Cardiac fibroblast (primary cell): Measurements from ENCODE around the gene IMMP2L.
"Not testable (repeated sequence)": the region's sequence is repeated elsewhere in the genome, so short reads cannot be mapped to it uniquely, and the experiment has no call there.

Source experiments
- DNase-seq, 2 donors: peaks; one replicate each; pipeline versions ENCODE4 v3.0.0 to v3.0.0-alpha.2; 2010; ENCODE audit warnings: low read depth in 2 of 2
- H3K4me3 ChIP-seq, 2 donors: replicated peaks in 1 of 2; 1 replicate in 1 of 2; 2 replicates in 1 of 2; pipeline ENCODE4 v1.5.1; 2011; ENCODE audit warnings: low read depth in 2 of 2, low read length in 2 of 2, mild to moderate bottlenecking in 2 of 2, moderate library complexity in 1 of 2
- TF ChIP-seq, protein P1 (sequence below): IDR thresholded peaks from one replicate; pipeline ENCODE4 v1.5.1; 2011; ENCODE audit warnings: low read depth, mild to moderate bottlenecking, low read length, inconsistent platforms

The IMMP2L gene

DNA sequence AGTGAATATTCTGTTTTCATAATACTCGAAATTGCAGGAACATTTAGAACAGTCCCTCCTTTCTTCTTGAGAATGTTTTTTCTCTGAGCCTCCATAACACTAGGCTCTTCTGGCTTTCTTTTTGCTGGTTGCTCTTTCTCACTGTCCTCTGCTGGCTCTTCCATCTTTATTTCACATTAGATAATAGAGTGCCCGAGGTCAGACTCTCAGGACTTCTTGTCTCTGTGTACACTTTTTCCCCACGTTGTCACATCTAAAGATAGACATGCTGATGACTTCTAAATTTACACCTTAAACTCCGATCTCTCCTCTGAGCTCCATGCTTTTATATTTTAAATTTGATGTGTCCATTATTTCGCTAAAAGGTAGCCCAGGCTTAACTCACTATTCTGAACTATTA is 486.8 kb downstream of the IMMP2L start:
- no peak for DNase-seq
- TF ChIP-seq, protein P1, sequence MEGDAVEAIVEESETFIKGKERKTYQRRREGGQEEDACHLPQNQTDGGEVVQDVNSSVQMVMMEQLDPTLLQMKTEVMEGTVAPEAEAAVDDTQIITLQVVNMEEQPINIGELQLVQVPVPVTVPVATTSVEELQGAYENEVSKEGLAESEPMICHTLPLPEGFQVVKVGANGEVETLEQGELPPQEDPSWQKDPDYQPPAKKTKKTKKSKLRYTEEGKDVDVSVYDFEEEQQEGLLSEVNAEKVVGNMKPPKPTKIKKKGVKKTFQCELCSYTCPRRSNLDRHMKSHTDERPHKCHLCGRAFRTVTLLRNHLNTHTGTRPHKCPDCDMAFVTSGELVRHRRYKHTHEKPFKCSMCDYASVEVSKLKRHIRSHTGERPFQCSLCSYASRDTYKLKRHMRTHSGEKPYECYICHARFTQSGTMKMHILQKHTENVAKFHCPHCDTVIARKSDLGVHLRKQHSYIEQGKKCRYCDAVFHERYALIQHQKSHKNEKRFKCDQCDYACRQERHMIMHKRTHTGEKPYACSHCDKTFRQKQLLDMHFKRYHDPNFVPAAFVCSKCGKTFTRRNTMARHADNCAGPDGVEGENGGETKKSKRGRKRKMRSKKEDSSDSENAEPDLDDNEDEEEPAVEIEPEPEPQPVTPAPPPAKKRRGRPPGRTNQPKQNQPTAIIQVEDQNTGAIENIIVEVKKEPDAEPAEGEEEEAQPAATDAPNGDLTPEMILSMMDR, result no peak
- H3K4me3 ChIP-seq, result no peak overlapping the region

DNA sequence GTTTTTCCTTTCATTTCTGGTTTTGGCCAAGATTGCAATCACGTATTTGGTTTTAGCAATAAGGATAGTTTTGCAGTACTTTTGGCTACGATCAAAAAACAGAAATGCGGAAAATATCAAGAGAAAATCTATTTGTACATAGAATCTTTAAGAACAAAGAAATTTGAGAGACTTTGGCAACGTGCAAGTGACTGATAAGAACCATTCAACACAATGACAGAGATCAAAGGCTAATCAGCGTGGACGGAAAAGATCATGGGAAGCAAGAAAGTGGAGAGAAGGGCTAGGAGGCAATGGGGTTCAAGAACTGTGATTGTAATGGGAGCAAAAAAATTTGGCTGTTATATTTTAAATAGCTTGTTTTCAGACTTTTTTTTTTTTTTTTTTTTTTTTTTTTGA is 487.5 kb downstream of the IMMP2L start:
- no peak for DNase-seq
- TF ChIP-seq, protein P1, result no peak
- H3K4me3 ChIP-seq, result no peak overlapping the region

DNA sequence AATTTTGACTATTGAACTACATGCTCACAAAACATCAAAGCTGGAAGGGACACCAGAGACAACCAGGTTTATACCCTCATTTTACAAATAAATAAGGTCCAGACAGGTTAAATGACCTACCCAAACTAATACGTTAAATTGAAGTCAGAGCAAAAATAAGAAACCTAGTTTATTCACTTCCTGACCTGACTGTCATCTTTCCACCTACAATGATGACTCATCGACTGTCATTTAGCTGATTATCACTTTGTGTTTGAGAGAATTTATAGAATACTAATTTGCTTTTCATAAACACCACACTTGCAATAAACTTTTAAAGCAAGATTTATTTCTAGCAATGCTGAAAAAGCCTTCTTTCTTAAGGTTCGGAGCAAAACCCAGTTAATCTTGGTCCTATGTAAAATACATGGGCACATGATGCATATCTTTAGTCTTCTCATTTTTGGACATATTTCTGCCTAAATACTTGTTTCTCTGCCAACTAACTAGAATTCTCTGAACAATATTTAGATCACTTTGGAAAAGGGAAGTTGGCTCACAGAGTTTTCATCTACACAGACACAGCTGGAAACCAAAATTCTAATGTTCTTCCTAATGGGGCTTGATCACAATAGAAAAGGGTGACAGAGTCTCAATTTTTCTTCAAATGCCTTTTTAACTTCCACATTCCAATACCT is 488.1 kb downstream of the IMMP2L start:
- no peak overlapping the region for H3K4me3 ChIP-seq

DNA sequence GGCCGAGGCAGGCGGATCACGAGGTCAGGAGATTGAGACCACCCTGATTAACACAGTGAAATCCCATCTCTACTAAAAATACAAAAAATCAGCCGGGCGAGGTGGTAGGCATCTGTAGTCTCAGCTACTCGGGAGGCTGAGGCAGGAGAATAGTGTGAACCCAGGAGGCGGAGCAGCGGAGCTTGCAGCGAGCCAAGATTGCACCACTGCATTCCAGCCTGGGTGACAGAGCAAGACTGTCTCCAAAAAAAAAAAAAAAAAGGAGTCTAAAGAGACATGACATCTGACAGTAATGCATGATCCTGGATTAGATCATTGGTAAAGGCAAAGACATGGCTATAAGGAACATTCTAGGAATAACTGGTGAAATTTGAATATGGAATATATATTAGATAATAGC is 489.6 kb downstream of the IMMP2L start:
- DNase-seq, result peak in 1 of 2 donors; percentile 34
- H3K4me3 ChIP-seq, result not testable (repeated sequence)

More for the DNA sequence above, 488.1 kb downstream of the IMMP2L start:
- no peak for DNase-seq
- TF ChIP-seq, protein P1, result no peak

DNA sequence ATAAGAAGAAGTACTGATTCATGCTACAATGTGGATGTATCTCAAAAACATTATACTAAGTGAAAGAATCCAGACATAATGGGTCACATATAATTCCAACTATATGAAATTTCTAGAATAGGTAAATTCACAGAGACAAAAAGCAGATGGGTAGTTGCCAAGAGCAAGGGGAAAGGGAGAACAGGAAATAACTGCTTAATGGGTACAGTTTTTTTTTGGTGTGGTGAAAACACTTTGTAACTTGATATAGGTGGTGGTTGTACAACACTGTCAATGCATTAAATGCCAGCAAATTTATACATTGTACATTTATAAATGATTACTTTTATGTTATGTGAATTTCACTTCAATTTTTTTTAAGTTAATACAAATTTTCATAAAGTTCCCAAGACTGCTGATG is 490.7 kb downstream of the IMMP2L start:
- no peak overlapping the region for H3K4me3 ChIP-seq
- DNase-seq, result no peak
- TF ChIP-seq, protein P1, result no peak

DNA sequence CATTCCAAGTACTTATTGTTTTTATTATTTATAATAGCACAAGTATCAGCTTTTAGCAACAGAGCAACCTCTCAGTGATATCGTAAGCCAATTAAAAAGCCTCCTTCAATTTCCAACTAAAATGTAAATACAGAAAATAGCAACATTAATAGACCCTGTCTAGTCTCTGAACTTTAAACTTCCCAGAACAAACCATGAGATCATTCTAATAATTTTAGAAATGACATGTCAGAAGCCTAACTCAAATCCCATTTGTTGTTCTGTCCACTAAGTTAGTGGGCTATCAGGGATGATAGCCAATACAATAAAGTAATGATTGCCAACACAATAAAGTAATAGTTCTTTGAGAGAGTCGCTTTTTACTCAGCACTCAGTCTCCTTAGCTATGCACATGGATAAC is 493.7 kb downstream of the IMMP2L start:
- no peak for DNase-seq
- TF ChIP-seq, protein P1, result no peak
- H3K4me3 ChIP-seq, result no peak overlapping the region

DNA sequence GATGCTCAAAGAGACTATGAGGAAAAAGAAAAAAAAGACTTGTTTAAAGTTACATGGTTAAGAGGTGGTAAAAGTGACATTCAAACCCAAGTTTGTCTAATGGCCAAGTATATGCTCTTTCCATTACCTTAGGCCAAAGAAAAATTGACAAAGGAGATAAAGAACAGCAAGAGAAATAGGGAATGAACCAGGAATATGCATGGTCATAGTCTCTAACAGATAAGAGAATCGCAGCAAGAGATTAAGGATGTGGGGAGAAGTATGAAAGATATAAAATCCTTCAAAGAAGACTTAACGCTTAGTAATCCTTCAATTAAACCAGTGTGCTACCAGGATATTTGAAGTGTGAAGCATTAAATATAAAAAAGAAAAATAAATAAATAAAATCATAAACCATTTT is 494.6 kb downstream of the IMMP2L start:
- DNase-seq, result no peak
- H3K4me3 ChIP-seq, result no peak overlapping the region
- TF ChIP-seq, protein P1, result no peak
